Skeletal muscle satellite cell (primary cell): ENCODE results near the gene MTCL3.

Experiments
- H3K27me3 ChIP-seq: 2 replicates; pipeline ENCODE4 v1.7.0; 2013; ENCODE audit warnings: low read length; ENCODE audit not compliant: control insufficient read depth, insufficient read depth
- H3K36me3 ChIP-seq: 2 replicates; pipeline ENCODE4 v1.7.0; 2013; ENCODE audit warnings: mild to moderate bottlenecking, control low read depth, low read length; ENCODE audit not compliant: insufficient read depth
- H3K4me1 ChIP-seq: 2 replicates; pipeline ENCODE4 v1.7.0; 2013; ENCODE audit warnings: low read length; ENCODE audit not compliant: control insufficient read depth, insufficient read depth
- H3K4me2 ChIP-seq: 2 replicates; pipeline ENCODE4 v1.7.0; 2013; ENCODE audit warnings: mild to moderate bottlenecking, low read length
- H3K4me3 ChIP-seq: 2 replicates; pipeline ENCODE4 v1.7.0; 2013; ENCODE audit warnings: low read length
- H3K9ac ChIP-seq: 2 replicates; pipeline ENCODE4 v1.7.0; 2013; ENCODE audit warnings: mild to moderate bottlenecking, low read depth, low read length, moderate library complexity
- H3K9me3 ChIP-seq: replicated peaks from 2 replicates; pipeline ENCODE4 v1.7.0; 2013; ENCODE audit warnings: mild to moderate bottlenecking, control low read depth, low read length

MTCL3 gene

GRCh38 chr6:127483399-127484055 is 35.6 kb downstream of the MTCL3 start:
- Histone ChIP-seq H3K9me3 (no peaks in the 10 kb centered on the region), H3K4me1 (peaks cover 43% of the 10 kb centered on the region), H3K9ac (peak overlapping the region; percentile 51), H3K36me3 (no peaks in the 10 kb centered on the region), H3K4me3 (peak overlapping the region; percentile 51), H3K27me3 (no peaks in the 10 kb centered on the region), H3K4me2 (peak overlapping the region; percentile 70)

DNA sequence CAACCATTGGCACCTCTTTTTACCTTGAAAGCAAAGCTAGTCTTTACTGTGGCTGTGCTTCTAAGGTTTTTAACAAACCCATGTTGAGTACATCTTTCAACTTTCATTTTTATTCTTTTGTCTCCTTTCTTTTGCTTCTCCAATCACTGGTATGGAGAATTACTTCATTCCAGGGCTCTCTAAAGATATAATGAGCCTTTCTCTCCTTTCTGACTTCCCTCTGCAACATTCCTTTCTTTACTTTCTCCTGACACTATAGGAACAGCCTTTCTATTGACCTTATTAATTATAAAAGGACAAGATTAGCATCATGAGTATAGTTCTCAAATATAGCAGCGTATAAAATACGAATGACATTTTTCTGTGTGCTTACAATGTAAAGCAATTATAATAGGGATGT is 36.8 kb downstream of the MTCL3 start:
- Histone ChIP-seq H3K27me3 (no peaks in the 10 kb centered on the region), H3K9me3 (no peaks in the 10 kb centered on the region), H3K9ac (no peak overlapping the region), H3K4me3 (no peak overlapping the region), H3K4me1 (peaks cover 43% of the 10 kb centered on the region), H3K36me3 (peaks cover 6% of the 10 kb centered on the region), H3K4me2 (no peak overlapping the region)

- Histone ChIP-seq H3K4me1 (peaks cover 43% of the 10 kb centered on the region), H3K4me3 (no peak overlapping the region), H3K4me2 (peak overlapping the region; percentile 4), H3K27me3 (no peaks in the 10 kb centered on the region), H3K9me3 (no peaks in the 10 kb centered on the region), H3K36me3 (peaks cover 6% of the 10 kb centered on the region), H3K9ac (no peak overlapping the region)
These were observed 37.5 kb downstream of the MTCL3 start for GRCh38 chr6:127481628-127482027.

DNA sequence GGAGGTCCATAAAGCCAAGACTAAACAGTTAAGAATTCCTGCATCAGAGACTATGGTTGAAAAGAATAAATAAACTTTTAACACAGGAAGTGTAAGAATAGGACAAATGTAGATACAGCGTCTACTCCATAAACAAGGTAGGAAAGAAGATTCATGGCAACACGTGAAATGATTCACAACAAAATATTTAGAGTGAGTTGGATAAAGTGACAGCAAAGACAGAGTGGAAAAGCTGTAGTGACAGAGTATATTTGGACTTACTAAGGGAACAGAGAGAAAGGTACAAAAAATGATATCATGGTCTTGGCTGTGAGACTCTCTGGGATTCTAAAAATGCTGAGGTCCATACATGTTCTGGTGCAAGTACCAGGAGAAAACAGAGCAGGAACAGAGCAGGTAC is 38.0 kb downstream of the MTCL3 start:
- H3K4me1 ChIP-seq, result peaks cover 43% of the 10 kb centered on the region
- no peaks in the 10 kb centered on the region for H3K9me3 ChIP-seq
- no peak overlapping the region for H3K9ac ChIP-seq
- no peaks in the 10 kb centered on the region for H3K27me3 ChIP-seq
- H3K4me2 ChIP-seq, result no peak overlapping the region
- peaks cover 7% of the 10 kb centered on the region for H3K36me3 ChIP-seq
- no peak overlapping the region for H3K4me3 ChIP-seq

DNA sequence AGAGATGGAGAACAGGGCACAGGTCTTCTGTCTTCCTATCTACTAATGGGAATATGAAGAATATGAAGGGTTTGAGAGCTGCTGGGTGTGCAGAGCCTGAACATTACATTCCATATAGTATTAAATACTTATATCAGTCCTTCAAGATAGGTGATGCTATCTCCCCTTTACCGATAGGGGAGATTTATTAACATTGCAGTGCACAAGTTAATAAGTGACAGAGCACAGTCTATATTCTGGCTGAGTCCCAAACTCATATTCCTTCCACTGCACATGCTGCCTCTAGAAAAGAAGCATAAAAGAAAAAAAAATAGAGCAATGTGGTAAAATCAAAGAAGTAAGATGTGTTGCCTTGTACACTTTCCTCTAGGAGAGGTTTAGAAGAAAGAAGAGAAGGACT is 41.5 kb downstream of the MTCL3 start:
- Histone ChIP-seq H3K9me3 (no peaks in the 10 kb centered on the region), H3K4me1 (peaks cover 20% of the 10 kb centered on the region), H3K36me3 (peaks cover 11% of the 10 kb centered on the region), H3K9ac (no peak overlapping the region), H3K27me3 (no peaks in the 10 kb centered on the region), H3K4me3 (no peak overlapping the region), H3K4me2 (no peak overlapping the region)

- no peaks in the 10 kb centered on the region for H3K27me3 ChIP-seq
- H3K4me2 ChIP-seq, result no peak overlapping the region
- peaks cover 18% of the 10 kb centered on the region for H3K4me1 ChIP-seq
- no peaks in the 10 kb centered on the region for H3K9me3 ChIP-seq
- no peak overlapping the region for H3K4me3 ChIP-seq
- peaks cover 11% of the 10 kb centered on the region for H3K36me3 ChIP-seq
- no peak overlapping the region for H3K9ac ChIP-seq
These were observed 43.3 kb downstream of the MTCL3 start for GRCh38 chr6:127475823-127476176.

DNA sequence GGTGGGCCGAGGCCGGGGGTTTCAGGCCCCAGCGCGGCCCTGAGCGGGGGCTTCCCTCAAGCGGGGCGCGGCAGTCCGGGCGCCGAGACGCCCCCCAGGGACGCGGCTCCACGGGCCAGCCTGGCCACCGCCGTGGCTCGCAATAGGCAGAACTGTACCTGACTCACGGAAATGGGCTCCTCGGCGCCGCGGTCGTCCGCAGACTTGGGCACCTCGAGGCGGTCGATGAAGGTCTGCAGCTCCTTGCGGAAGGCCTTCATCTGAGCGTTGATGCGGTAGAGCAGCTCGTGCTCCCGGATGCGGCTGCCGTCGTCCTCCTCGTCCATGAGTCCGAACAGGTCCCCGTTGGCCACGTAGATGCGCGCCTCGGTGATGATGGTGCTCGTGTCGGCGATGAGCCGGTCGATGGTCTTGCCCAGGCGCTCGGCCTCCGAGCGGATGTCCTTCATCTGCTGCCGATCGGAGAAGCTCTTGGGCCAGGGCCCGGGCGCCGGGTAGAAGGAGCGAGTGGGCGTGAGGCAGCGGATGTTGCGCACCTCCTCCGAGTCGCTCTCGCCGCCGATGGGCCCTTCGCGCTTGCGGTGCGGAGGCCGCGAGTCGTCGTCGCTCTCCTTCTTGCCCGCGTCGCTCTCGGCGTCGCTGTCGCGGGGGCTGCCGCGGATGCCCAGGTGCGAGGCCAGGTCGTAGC is 43.9 kb downstream of the MTCL3 start:
- H3K36me3 ChIP-seq, result peaks cover 11% of the 10 kb centered on the region
- no peaks in the 10 kb centered on the region for H3K9me3 ChIP-seq
- no peak overlapping the region for H3K4me2 ChIP-seq
- no peaks in the 10 kb centered on the region for H3K27me3 ChIP-seq
- peaks cover 14% of the 10 kb centered on the region for H3K4me1 ChIP-seq
- H3K4me3 ChIP-seq, result no peak overlapping the region
- H3K9ac ChIP-seq, result no peak overlapping the region

- H3K4me1 ChIP-seq, result peaks cover 14% of the 10 kb centered on the region
- H3K27me3 ChIP-seq, result no peaks in the 10 kb centered on the region
- no peak overlapping the region for H3K4me3 ChIP-seq
- peak overlapping the region; percentile 22 for H3K4me2 ChIP-seq
- H3K9me3 ChIP-seq, result no peaks in the 10 kb centered on the region
- H3K9ac ChIP-seq, result no peak overlapping the region
- H3K36me3 ChIP-seq, result peaks cover 5% of the 10 kb centered on the region
These were observed 47.5 kb downstream of the MTCL3 start for GRCh38 chr6:127471379-127472255.

- Histone ChIP-seq H3K4me1 (peaks cover 30% of the 10 kb centered on the region), H3K27me3 (no peaks in the 10 kb centered on the region), H3K4me2 (no peak overlapping the region), H3K9me3 (no peaks in the 10 kb centered on the region), H3K9ac (no peak overlapping the region), H3K36me3 (no peaks in the 10 kb centered on the region), H3K4me3 (no peak overlapping the region)
These were observed 50.2 kb downstream of the MTCL3 start for GRCh38 chr6:127468936-127469335.

- no peaks in the 10 kb centered on the region for H3K36me3 ChIP-seq
- H3K4me3 ChIP-seq, result no peak overlapping the region
- no peaks in the 10 kb centered on the region for H3K9me3 ChIP-seq
- H3K4me2 ChIP-seq, result no peak overlapping the region
- H3K4me1 ChIP-seq, result peaks cover 40% of the 10 kb centered on the region
- no peak overlapping the region for H3K9ac ChIP-seq
- no peaks in the 10 kb centered on the region for H3K27me3 ChIP-seq
These were observed 52.7 kb downstream of the MTCL3 start for GRCh38 chr6:127466416-127466815.

- Histone ChIP-seq H3K36me3 (no peaks in the 10 kb centered on the region), H3K9ac (peak overlapping the region; percentile 78), H3K27me3 (no peaks in the 10 kb centered on the region), H3K9me3 (no peaks in the 10 kb centered on the region), H3K4me3 (peak overlapping the region; percentile 11), H3K4me1 (peaks cover 36% of the 10 kb centered on the region), H3K4me2 (peak overlapping the region; percentile 63)
These were observed 54.2 kb downstream of the MTCL3 start for GRCh38 chr6:127464881-127465459.
